ENCODE measurements around the gene TMEM156.

TMEM156 gene, protein sequence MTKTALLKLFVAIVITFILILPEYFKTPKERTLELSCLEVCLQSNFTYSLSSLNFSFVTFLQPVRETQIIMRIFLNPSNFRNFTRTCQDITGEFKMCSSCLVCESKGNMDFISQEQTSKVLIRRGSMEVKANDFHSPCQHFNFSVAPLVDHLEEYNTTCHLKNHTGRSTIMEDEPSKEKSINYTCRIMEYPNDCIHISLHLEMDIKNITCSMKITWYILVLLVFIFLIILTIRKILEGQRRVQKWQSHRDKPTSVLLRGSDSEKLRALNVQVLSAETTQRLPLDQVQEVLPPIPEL

DNA sequence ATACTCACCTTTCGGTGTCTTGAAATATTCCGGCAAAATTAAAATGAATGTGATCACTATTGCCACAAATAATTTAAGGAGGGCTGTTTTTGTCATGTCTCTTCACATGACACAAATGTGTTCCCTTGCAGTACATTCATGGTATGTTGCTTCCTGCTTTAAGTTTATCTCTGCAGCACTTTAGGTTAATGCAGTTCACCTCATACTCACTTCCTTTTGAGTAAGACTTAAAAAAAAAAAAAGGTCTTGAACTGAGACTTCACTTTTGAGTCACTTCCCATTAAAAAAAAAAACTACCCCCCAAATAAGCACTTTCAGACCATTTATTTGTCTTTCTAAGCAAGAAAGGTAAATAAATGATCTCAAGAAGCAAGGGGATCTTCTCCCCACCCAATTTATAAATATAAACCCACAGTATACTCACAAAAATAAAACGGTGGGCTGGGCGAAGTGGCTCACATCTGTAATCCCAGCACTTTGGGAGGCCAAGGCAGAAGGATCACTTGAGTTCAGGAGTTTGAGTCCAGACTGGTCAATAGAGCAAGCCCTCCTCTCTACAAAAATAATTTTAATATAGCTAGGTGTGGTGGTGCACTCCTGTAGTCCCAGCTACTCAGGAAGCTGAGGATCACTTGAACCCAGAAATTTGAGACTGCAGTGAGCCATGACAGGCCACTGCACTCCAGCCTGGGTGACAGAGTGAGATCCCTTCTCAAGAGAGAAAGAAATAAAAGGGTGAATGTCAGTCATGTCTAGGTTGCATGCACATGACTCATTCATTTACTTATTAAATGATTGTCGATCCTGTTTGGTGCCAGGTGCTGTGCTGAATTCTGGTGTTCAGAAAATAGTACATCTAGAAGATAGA lies at the start of gene TMEM156:
Gene TMEM156 (minus strand): TSS at position 192 of the 868 bp plus-strand sequence. CDS start 96 bp downstream, at position 96.
- peak; percentile 11 for DNase-seq

DNA sequence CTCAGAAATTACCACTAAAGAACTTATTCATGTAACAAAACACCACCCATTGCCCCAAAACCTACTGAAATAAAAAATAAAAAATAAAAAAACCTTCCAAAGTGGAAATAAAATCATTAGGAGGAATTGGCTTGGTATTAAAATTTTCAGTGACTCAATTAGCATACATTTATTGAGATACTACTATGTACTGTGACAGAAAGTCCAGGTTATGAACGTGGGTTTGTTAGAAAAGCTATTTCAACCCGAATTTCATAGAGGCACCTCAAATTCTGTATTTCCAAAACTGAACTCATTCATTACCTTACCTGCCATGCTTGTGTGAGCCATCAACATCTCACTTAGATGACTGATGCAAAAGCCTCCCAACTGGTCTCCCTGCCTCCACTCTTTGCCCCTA lies 46.6 kb upstream of the TMEM156 start:
- DNase-seq, result no peak

DNA sequence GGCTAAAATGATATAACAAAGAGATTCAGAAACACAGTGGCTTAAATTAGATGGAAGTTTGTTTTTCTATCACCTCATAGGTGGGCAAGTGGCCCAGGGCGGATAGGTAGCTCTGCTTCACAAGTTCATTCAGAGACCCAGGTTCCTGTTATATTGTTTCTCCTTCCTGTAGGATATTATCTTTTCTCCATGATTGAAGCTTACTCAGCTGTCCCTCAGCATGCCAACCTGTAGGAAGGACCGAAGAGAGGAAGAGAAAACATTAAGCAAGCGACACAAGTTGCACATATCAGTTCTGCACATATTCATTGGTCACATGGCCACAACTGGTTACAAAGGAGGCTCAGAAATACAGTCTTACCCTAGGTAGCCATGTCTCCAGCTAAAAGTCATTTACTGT lies 36.7 kb upstream of the TMEM156 start:
- no peak for DNase-seq

DNA sequence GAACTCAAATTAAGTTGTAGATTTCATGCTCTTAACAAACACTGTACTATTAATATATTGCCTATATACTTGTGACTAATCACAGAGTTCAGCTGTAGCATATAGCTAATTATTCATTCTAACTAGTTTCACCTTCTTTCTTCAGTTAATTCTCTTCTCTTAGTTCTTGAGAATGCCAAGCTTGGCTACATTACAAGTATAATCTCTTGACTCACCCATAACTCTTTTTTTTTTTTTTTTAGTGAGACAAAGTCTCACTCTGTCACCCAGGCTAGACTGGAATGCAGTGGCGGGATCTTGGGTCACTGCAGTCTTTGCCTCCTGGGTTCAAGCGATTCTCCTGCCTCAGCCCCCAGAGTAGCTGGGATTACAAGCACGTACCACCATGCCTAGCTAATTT lies 35.2 kb upstream of the TMEM156 start:
- no peak for DNase-seq

DNA sequence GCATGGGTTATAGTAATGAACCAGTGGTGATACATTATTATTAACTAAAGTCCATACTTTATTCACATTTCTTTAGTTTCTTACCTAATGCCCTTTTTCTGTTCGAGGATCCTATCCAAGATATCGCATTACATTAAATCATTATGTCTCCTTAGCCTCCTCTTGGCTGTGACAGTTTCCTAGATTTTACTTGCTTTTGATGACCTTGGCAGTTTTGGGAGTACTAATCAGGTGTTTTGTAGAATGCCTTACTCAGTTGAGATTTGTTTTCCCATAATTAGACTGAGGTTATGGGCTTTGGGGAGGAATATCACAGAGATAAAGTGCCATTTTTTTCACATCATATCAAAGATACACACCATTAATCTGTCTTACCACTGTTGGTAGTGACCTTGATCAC lies 34.8 kb upstream of the TMEM156 start:
- DNase-seq, result no peak

DNA sequence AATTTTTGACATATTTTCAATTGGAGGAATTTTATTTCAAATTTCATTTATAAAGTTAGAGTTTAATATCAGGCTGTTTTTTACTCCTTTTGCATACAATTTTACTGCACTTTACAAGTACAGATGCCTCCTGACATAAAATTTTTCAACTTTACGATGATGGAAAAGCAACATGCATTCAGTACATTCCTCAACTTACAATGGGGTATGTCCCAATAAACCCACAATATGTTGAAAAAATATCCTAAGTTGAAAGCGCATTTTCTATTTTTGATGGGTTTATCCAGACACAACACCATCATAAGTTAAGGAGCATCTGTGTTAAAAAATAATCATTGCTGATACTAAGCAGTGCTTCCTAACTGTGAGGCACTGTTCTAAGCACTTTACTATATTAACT lies 34.2 kb upstream of the TMEM156 start:
- DNase-seq, result no peak

DNA sequence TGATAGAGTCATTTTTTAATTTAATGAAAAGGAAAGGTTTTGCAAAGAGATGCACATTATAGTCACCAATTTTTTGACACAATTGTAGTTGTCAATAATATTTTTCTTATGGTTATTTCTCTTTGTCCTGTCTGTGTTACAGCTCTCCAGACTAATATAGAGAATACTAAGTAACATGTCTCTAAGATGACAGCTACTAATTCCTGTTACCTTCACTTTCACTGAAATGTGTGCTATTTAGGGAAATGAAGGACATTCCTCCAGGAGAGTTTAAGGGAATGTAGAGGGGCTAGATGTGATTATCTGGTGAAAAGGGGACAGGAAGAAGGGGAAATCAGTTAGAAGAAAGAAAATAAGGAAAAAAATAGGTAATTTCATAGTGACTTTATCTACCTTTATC lies 31.2 kb upstream of the TMEM156 start:
- no peak for DNase-seq

DNA sequence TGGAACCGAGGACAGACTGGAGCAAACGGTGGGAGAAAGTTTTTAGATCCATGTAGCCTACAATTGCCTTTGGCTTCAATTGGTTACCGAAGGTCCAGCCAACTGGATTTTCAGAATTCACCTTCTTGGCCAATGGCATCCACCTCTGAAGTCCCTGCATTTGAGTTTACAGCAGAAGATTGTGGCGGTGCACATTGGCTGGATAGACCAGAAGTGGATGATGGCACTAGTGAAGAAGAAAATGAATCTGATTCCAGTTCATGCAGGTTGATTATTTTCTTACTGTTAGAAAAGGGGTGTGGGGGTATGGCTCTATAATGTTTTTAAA lies 30.5 kb upstream of the TMEM156 start:
- DNase-seq, result no peak

DNA sequence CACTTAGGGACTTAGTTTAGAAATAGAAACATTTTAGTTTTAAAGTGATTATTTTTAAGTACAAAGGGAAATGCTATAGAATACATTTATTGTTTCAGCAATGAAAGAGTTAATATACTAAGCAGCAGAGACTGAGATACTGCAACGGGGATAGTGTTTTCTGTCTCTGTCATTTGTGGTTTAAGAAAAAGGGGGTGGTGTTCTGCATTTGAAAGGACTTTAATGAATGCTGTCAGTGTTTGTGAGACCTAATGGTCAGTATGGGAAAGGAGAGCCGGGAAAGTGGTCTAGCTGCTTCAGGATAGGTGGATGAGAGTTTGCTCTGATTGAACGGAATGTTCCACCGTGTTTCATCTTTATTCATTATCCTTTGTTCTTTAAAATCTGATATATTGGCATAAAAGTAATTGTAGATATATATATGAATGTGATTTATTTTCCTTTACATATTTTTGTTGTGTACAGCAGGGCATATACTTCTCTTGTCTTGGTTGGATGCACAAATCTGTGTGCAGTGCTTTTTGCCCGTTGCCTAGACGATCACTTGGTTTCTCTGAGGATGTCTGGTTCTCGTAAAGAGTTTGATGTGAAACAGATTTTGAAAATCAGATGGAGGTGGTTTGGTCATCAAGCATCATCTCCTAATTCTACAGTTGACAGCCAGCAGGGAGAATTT lies 30.0 kb upstream of the TMEM156 start, which contains the start of gene KLHL5:
Gene KLHL5 (plus strand): TSS at position 139 of the 676 bp plus-strand sequence. CDS start 421 bp downstream, at position 560.
- no peak for DNase-seq

DNA sequence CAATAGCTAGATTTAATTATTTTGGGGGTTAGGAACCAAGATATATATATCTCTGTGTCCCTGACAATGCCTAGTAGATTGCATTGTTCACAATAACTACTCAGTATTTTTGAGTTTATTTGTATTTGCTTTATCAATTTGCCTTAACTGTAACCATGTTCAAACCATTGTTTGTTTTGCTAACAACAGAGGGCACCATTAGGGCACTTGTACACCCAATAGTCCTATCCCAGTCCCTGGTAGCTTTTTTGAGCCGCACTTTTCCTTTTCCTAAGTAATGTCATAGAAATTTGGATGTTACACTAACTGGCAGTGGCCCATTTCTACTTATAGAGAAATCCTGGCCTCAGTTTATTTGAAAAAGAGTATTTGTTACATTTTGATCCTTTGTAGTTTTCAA lies 29.2 kb upstream of the TMEM156 start:
- no peak for DNase-seq

DNA sequence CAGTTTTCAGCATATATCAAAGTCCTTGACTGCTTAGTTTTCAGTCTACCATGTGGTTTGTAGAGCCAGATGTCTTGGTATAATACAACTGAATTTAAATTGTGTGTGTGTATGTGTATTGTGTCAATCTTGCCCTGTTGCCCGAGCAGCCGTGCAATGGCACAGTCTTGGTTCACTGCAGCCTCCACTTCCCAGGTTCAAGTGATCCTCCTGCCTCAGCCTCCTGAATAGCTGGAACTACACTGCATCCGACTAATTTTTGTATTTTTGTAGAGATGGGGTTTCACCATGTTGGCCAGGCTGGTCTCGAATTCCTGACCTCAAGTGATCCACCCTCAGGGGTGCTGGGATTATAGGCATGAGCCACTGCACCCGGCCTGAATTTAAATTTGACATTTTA lies 23.8 kb upstream of the TMEM156 start:
- DNase-seq, result no peak

DNA sequence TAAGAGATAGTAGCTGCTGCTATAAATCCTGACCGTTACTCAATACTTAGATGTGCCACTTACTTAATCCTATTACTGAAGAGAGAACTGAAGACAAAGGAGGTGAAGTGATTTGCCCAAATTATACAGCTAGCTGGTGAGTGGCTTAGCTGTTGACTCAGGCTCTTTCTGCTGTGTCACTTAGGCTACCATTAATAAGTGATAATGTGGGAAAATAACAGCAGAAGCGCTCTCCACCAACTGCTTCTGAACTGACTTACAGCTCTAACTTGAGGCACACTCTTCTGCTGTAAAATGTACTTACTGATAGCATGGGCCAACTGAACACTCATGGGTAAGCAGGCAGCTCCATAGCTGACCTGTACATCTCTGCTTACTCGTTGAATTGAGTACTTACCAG lies 22.3 kb upstream of the TMEM156 start:
- no peak for DNase-seq

DNA sequence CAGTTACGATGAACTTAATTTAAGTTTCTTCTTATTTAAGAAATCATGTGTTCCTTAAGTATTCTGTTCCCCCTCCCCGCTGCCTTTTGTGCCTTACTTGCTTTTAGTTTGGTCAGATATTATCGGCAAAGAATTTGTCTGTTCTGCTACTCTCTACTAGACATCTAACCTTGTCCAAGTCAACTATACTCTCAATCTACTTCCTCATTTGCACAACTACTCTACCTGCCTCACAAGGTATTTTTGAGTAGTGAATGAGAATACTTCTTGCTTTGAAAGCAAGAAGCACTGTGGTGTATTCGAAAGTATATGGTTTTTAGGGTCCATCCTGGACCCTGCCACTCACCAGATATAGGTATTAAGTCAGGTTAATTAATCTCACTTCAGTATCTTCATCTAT lies 21.8 kb upstream of the TMEM156 start:
- no peak for DNase-seq

DNA sequence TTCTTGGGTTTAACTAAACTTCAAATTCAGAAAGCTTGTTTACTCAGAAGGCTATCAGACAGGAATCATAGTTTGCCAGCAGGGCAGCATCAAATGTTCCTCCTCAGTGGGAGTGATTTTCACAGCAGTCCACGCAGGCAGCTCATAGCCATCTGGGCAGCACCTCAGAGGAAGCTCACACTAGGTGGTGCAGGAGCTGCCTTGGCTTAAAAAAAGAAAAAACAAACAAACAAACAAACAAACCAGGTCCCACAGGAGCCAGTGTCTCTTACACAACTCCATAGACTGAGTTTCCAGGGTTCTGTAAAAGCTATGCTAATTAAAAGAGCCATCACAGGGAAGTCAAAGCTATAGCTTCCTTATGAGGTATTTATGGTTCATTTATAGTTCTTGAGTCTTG lies 19.3 kb upstream of the TMEM156 start:
- DNase-seq, result no peak

DNA sequence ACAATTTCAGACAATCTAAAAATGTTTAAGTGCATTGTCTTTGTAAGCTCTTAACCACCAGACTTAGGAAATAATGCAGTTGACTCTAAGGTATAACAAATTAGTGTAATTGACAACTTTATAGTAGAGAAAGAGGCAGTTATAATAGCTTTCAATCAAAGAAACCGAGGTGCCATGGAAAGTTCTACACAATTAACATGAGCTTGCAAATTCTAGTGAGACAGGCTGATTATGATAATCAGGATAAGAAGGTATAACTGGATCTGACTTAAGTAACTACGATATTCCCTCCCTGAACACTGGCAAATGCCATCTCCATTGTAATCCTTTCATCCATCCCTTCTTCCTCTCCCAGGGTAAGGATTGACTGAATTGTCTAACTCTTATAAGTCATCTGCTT lies 18.4 kb upstream of the TMEM156 start:
- DNase-seq, result no peak

DNA sequence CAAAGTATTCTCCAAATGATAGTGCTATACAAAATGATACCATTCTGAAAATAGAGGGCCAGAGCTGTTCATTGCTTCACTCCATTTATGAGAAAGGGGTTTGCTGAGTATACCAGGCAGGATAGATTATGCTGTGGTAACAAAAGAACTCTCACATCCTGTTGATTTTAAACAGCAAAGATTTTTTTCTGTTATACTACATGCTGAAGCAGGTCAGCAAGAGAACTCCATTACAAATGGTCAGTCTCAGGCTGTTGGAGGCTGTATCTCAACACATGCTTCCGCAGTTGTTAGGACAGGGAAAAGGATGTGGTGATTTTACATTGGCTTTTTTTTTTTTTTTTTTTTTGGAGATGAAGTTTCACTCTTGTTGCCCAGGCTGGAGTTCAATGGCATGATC lies 16.1 kb upstream of the TMEM156 start:
- DNase-seq, result no peak

DNA sequence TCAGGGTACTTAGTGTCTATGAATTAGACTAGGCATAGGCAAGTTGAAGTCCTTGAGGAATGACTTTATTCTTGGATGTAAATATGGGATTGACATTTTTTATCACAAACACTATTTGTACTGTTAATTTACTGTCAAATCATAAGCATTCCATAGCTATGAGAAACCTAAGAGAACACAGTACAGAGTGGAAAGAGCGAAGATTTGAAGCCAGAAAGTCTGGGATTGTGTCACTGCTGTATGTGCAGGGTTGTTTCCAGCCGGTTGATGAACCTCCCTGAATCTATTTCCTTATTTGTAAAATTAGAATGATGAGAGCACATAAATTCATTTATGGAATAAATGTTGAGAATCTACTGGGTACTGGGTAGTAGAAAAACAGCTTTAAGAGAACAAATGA lies 15.5 kb upstream of the TMEM156 start:
- no peak for DNase-seq

DNA sequence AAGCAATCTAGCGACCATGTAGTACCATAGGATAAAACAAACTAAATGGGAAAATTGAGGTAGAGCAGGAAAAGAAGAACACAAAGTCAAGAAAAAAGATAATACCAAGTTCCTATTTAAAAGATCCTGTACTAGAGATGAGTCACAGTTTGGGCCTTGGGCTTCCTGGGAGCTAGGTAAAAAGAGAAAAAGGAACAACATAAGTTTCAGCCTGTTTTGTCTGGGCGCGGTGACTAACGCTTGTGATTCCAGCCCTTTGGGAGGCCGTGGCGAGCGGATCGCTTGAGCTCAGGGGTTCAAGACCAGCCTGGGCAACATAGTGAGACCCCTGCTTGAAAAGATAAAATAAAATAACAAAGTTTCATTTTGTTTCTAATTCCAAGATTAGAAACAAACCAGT lies 14.0 kb upstream of the TMEM156 start:
- DNase-seq, result no peak

DNA sequence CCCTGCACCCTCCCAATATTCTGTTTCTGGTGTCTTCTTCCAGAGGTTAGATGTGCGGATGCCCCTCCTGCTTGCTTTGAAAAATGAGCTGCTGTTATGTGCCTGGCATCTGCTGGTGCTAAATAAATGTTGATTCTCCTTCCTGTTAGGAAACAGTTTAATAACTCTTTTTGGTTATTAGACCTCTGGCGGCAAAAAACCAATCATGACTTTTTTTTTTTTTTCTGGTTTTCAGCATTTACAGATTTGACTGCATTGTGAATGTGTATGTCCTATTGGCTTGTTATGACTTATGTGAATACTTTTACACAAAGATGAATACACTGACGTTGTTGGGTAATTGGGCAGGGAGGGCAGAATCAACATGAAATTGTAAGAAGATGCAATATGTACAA lies 13.6 kb upstream of the TMEM156 start:
- no peak for DNase-seq

DNA sequence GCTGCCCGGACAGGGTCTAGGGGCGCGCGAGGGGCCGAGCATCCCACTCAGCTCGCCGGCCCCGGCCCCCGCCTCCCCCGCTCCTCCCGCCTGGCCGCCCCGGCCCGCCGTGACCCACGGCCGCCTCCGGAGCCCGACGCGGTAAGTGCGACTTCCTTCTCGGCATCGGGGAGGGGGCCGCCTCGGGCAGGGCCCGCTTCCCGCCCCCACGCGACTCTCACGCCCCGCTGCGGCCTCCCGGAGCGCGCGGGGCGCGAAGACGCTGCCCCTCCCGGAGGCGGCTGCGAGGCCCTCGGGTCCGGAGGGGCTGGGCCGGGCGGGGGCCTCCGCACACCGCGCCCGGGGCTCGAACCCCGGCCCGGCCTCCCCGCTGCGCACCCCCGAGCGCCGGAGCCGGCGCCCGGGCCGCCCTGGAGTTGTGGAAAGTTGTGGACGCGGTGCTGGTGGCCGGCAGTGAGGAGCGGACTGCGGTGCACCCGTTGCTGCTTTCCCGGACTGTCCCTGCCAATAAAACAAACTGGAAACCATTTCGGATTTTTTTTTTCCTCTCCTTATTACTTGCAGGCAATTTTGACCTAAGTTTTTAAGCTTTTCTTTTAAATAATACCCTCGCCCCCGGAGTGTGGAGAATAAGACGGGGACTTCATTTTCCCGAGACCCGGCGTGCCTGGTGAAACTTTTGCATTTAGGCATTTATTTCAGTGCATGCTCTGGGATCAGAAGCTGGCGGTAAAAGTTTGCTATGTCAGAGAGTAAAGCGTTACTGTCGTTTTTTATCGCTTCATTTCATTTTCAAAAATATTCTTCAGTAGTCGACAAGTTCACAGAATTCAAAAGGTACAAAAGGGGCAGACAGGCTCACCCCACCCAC lies 13.0 kb upstream of the TMEM156 start:
- no peak for DNase-seq

DNA sequence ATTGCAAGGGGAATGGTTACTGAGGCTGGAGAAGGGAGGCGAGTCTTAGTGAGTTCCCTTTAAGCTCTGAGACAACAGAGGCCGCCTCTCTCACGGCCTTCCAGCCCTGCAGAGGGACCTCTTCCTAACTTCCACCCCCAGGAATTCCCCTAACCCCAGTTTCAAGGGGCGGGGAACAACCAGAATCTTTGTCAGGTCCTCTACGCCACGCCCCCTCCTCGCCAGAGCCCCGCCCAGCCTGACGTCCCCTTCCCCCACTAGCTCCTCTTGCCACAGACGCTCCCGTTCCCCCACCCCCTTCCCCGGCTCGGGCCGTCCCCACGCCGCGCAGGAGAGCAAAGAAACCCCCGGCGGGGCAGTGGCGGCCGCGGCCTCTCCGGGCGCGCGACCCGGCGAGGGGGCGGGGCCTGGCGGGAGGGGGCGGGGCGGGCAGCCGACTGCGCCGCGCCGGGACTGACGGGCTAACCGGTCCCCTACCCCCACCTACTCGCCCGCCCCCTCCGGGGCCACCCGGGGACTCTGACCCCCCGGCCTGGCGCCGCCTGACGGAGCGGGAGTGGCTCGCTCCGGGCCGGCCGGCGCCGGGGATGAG lies 12.3 kb upstream of the TMEM156 start:
- DNase-seq, result peak; percentile 81

DNA sequence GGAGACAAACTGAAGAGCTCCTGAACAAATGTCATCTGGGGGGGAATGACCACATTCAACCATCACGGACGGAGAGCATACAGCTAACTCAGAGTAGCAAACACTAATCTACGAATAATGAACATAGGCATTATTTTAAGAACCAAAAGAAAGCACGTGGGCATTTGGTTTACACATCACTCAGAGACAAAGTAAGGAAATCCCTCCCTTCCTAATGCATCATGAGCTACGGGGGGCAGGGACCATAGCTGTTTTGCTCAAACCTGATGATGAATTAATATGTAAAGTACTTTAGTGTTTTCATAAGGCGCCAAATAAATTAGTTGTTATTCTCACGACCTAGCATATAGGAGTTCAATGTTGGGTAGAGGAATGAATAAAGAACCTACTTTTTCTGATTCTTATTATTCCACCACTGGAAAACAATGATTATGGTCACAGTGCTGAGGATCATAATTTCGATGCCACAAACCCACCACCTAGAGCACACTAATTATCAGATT lies 11.7 kb upstream of the TMEM156 start:
- no peak for DNase-seq

All from kidney glomerular epithelial cell (primary cell).